ENCODE results near the gene FARS2. TPM values are rescaled to one million over a fixed set of nuclear protein-coding genes. Genes with fewer than 3 reads are reported as not detected.

FARS2 gene
- total and polyA plus RNA-seq, 2 donors (not counting 3 experiments of a cell fraction or from before 2014, with no cell fraction given), result 20.2 to 20.5 TPM

GRCh38 chr6:5522147-5522546 is 260.8 kb downstream of the FARS2 start:
- H3K9ac ChIP-seq (replicated peaks; ENCODE audit: extremely low read depth, insufficient read depth, low read length), result no peak overlapping the region
- no peak overlapping the region for H3K27ac ChIP-seq (ENCODE audit: insufficient read depth, low read depth, low read length)
- H4K20me1 ChIP-seq (replicated peaks; ENCODE audit: control insufficient read depth, extremely low read depth, insufficient read depth, low read length), result no peaks in the 10 kb centered on the region
- H2AFZ ChIP-seq (ENCODE audit: low read depth, low read length), result no peak overlapping the region
- H3K4me1 ChIP-seq (ENCODE audit: control insufficient read depth, extremely low read depth, insufficient read depth, low read length), result no peaks in the 10 kb centered on the region
- ChIA-PET POLR2A (no interaction called here), CTCF (interaction anchor here (2.2 kb wide), 1 partner anchor 51 kb away, joined by 10 read pairs; no protein-coding TSS in a partner anchor)
- DNase-seq (ENCODE audit: low read depth, low spot score) (no peak), FAIRE-seq (no peak)
- H3K36me3 ChIP-seq (ENCODE audit: control insufficient read depth in 2 of 2, extremely low read depth in 1 of 2, insufficient read depth in 2 of 2, low read length in 2 of 2), result no peaks in the 10 kb centered on the region
- BruUV-seq (replicated peaks), result no TSS peak
- H3K9me1 ChIP-seq (replicated peaks; ENCODE audit: control insufficient read depth, extremely low read depth, insufficient read depth, low read length), result no peaks in the 10 kb centered on the region
- no peak overlapping the region for H3K4me2 ChIP-seq (ENCODE audit: insufficient read depth, low read length)
- intact Hi-C loops (cut with micrococcal nuclease), result no loop called here
- H3K79me2 ChIP-seq (ENCODE audit: control insufficient read depth, insufficient read depth, low read length), result no peaks in the 10 kb centered on the region
- TF ChIP-seq MYC (IDR thresholded peaks at IDR 0.05; ENCODE audit: low read depth, low read length) (no peak), FOS (IDR thresholded peaks at IDR 0.05; ENCODE audit: borderline replicate concordance, insufficient read depth, low read length) (no peak), POLR2A (IDR thresholded peaks at IDR 0.05; ENCODE audit: low read depth, low read length) (no peak), GATA2 (IDR thresholded peaks at IDR 0.05; ENCODE audit: insufficient read depth, insufficient read length, low read depth, low read length) (no peak), JUN (IDR thresholded peaks at IDR 0.05; ENCODE audit: borderline replicate concordance, insufficient read depth, insufficient read length, low read depth) (no peak), CTCF (IDR thresholded peaks at IDR 0.05; ENCODE audit: extremely low read depth in 1 of 2, insufficient read depth in 1 of 2, low read depth in 1 of 2, low read length in 2 of 2) (no peak), EZH2 (IDR thresholded peaks at IDR 0.05; ENCODE audit: borderline replicate concordance, low read depth, low read length, severe bottlenecking) (no peak), MAX (IDR thresholded peaks at IDR 0.05; ENCODE audit: insufficient read depth, insufficient read length) (no peak), POLR2AphosphoS5 (IDR thresholded peaks at IDR 0.05; ENCODE audit: insufficient read depth, low read depth, low read length) (no peak)
- no peaks in the 10 kb centered on the region for H3K9me3 ChIP-seq (replicated peaks; ENCODE audit: control insufficient read depth, insufficient read depth, low read length)
- dilution Hi-C loops (cut with MboI; ENCODE audit: extremely low pct_ligation_motif_present, low sequenced_read_pairs), result no loop called here
- H3K27me3 ChIP-seq (ENCODE audit: control insufficient read depth in 2 of 2, insufficient read depth in 2 of 2, low read length in 2 of 2), result no peaks in the 10 kb centered on the region
- no peak overlapping the region for H3K4me3 ChIP-seq (replicated peaks in 1 of 3; ENCODE audit: insufficient read depth in 1 of 3, low read depth in 1 of 3, low read length in 3 of 3)
